Astrocyte (in vitro differentiated cells and primary cell): ENCODE measurements around the gene PDE1A. TPM values are rescaled to one million over a fixed set of nuclear protein-coding genes. Genes with fewer than 3 reads are reported as not detected.

Source experiments
- DNase-seq: peaks from one replicate; pipeline ENCODE4 v3.0.0-alpha.2; 2010; ENCODE audit warnings: low read depth
- FAIRE-seq: peaks from 2 replicates; lab custom pipeline; 2011; peaks lifted over from hg19 to GRCh38; lab: Jason Lieb, UNC
- H2AFZ ChIP-seq: 2 replicates; pipeline ENCODE4 v1.6.0; 2012; ENCODE audit warnings: low read depth, low read length, inconsistent platforms
- H3K27ac ChIP-seq: 2 replicates; pipeline ENCODE4 v1.5.1; 2011; ENCODE audit warnings: low read depth, low read length, inconsistent platforms
- H3K27me3 ChIP-seq: 2 replicates; pipeline ENCODE4 v1.6.0; 2011; ENCODE audit warnings: low read length, inconsistent platforms; ENCODE audit not compliant: insufficient read depth
- H3K36me3 ChIP-seq: 2 replicates; pipeline ENCODE4 v1.5.1; 2011; ENCODE audit warnings: low read length, inconsistent platforms; ENCODE audit not compliant: insufficient read depth
- H3K4me1 ChIP-seq: 2 replicates; pipeline ENCODE4 v1.5.1; 2011; ENCODE audit warnings: low read length, inconsistent platforms; ENCODE audit not compliant: insufficient read depth
- H3K4me2 ChIP-seq: 2 replicates; pipeline ENCODE4 v1.6.0; 2012; ENCODE audit warnings: low read length, inconsistent platforms
- H3K4me3 ChIP-seq: 2 replicates; pipeline ENCODE4 v1.5.1; 2011; ENCODE audit warnings: low read depth, mild to moderate bottlenecking, low read length, inconsistent platforms; ENCODE audit not compliant: insufficient read depth
- H3K79me2 ChIP-seq: 2 replicates; pipeline ENCODE4 v1.6.0; 2012; ENCODE audit warnings: mild to moderate bottlenecking, low read length, inconsistent platforms; ENCODE audit not compliant: insufficient read depth
- H3K9ac ChIP-seq: 2 replicates; pipeline ENCODE4 v1.6.0; 2012; ENCODE audit warnings: mild to moderate bottlenecking, low read length, inconsistent platforms
- H3K9me3 ChIP-seq: 2 replicates; pipeline ENCODE4 v1.5.1; 2012; ENCODE audit warnings: low read depth, mild to moderate bottlenecking, low read length, inconsistent platforms; ENCODE audit not compliant: insufficient read depth
- H4K20me1 ChIP-seq: 2 replicates; pipeline ENCODE4 v1.6.0; 2012; ENCODE audit warnings: low read length, inconsistent platforms; ENCODE audit not compliant: insufficient read depth
- H3K27ac Mint-ChIP-seq: one replicate; pipeline ENCODE4 v1.8.0; 2021; ENCODE audit warnings: mild to moderate bottlenecking, mixed read lengths; ENCODE audit not compliant: unreplicated experiment
- H3K27me3 Mint-ChIP-seq: one replicate; pipeline ENCODE4 v1.8.0; 2021; ENCODE audit warnings: low read depth, mixed read lengths; ENCODE audit not compliant: unreplicated experiment
- H3K36me3 Mint-ChIP-seq: one replicate; pipeline ENCODE4 v1.8.0; 2021; ENCODE audit warnings: low read depth, mixed read lengths; ENCODE audit not compliant: unreplicated experiment
- H3K4me1 Mint-ChIP-seq: one replicate; pipeline ENCODE4 v1.8.0; 2021; ENCODE audit warnings: low read depth, mixed read lengths; ENCODE audit not compliant: unreplicated experiment
- H3K4me3 Mint-ChIP-seq: one replicate; pipeline ENCODE4 v1.8.0; 2021; ENCODE audit warnings: mild to moderate bottlenecking, moderate library complexity, mixed read lengths; ENCODE audit not compliant: unreplicated experiment
- H3K9me3 Mint-ChIP-seq: one replicate; pipeline ENCODE4 v1.8.0; 2021; ENCODE audit warnings: mild to moderate bottlenecking, mixed read lengths; ENCODE audit not compliant: unreplicated experiment
- EZH2 ChIP-seq: IDR thresholded peaks from 2 replicates; pipeline ENCODE4 v1.6.1; 2012; ENCODE audit warnings: mild to moderate bottlenecking, low read length, inconsistent platforms; ENCODE audit not compliant: insufficient read depth
- total RNA-seq: library from RNA; stranded (reverse); gene quantifications from 2 replicates; pipeline ENCODE4 v1.2.1, GENCODE V29; 2021
- TF ChIP-seq, protein P1 (sequence below): IDR thresholded peaks from 2 replicates; pipeline ENCODE4 v1.5.1; 2011; ENCODE audit warnings: low read depth, mild to moderate bottlenecking, inconsistent platforms, low read length, moderate library complexity; ENCODE audit not compliant: insufficient read depth

Gene PDE1A
- total RNA-seq, 1 donor from 2014 or later: 0.32 TPM

DNA sequence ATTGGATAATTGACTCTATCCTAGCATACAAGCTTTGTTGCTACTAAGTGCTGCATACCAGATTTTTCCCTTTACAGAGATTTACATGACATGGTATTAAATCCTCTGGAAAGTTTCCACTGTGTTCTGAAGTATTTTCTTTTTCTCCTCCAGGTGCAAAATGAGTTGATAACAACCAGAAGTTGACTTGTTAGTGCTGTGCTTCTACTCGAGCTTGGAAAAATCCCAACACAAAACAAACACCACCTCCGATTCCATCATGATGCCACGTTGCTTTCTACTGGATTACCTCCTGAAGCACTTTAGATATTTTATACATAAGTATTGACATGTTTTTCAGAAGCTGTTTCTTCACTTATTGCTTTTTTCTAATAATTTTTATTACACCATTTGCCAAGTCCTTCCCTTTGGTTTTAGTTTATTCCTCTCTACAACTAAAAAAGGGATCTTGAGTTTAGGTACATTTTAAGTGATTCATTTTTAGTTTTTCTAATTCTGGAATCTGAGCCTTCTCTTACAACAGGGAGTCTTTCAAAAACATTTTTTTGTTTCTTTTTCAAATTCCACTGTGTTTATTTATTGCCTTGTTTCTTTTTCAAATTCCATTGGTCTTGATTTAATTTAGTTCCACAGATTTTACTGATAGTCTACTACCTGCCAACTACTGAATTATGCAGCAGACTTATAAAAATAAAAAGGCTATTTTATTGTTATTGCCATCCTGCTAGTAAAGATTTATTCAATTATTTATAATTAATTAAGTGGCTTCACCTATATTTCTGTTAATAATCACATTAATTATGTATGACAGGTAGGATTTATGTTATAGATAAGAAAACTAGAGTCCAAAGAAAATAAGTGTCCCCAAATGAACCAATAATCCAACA is 297.8 kb downstream of the PDE1A start:
- Mint-ChIP-seq H3K4me1 (peaks cover 6% of the 10 kb centered on the region), H3K27ac (no peak overlapping the region), H3K27me3 (no peaks in the 10 kb centered on the region), H3K9me3 (no peaks in the 10 kb centered on the region), H3K4me3 (no peak overlapping the region), H3K36me3 (no peaks in the 10 kb centered on the region)
- H2AFZ ChIP-seq: no peak overlapping the region
- H4K20me1 ChIP-seq: no peaks in the 10 kb centered on the region
- H3K27ac ChIP-seq: no peak overlapping the region
- no peak overlapping the region for H3K9ac ChIP-seq
- H3K9me3 ChIP-seq: no peaks in the 10 kb centered on the region
- no peaks in the 10 kb centered on the region for H3K79me2 ChIP-seq
- no peak overlapping the region for H3K4me2 ChIP-seq
- H3K4me1 ChIP-seq: peaks cover 14% of the 10 kb centered on the region
- H3K27me3 ChIP-seq: no peaks in the 10 kb centered on the region
- H3K36me3 ChIP-seq: no peaks in the 10 kb centered on the region
- no peak overlapping the region for H3K4me3 ChIP-seq
- no peak for TF ChIP-seq EZH2
- TF ChIP-seq, protein P1, sequence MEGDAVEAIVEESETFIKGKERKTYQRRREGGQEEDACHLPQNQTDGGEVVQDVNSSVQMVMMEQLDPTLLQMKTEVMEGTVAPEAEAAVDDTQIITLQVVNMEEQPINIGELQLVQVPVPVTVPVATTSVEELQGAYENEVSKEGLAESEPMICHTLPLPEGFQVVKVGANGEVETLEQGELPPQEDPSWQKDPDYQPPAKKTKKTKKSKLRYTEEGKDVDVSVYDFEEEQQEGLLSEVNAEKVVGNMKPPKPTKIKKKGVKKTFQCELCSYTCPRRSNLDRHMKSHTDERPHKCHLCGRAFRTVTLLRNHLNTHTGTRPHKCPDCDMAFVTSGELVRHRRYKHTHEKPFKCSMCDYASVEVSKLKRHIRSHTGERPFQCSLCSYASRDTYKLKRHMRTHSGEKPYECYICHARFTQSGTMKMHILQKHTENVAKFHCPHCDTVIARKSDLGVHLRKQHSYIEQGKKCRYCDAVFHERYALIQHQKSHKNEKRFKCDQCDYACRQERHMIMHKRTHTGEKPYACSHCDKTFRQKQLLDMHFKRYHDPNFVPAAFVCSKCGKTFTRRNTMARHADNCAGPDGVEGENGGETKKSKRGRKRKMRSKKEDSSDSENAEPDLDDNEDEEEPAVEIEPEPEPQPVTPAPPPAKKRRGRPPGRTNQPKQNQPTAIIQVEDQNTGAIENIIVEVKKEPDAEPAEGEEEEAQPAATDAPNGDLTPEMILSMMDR: no peak
- no peak for FAIRE-seq
- DNase-seq: no peak

DNA sequence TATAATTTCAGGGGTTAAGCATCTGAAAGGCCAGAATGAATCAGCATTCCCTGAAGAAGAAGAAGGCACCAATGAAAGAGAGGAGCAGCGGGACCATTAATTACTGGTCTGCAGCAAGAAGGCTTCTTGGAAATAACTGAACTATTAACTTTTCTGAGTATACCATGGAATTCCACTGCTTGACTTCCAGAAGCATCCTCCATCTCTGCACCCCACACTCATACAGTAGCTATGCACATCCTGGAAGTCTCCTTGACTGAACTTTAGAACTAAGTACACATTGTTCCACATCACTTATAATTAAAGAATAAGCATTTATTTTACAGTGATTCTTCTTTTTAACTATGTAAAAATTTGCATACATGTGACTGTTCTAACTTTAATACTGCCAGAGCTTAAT is 309.6 kb downstream of the PDE1A start:
- Histone ChIP-seq H3K4me2 (no peak overlapping the region), H3K36me3 (no peaks in the 10 kb centered on the region), H3K4me1 (no peaks in the 10 kb centered on the region), H4K20me1 (no peaks in the 10 kb centered on the region), H2AFZ (no peak overlapping the region), H3K27me3 (no peaks in the 10 kb centered on the region), H3K4me3 (no peak overlapping the region), H3K27ac (no peak overlapping the region), H3K9me3 (no peaks in the 10 kb centered on the region), H3K9ac (no peak overlapping the region), H3K79me2 (no peaks in the 10 kb centered on the region)
- H3K4me1 Mint-ChIP-seq: peaks cover 1% of the 10 kb centered on the region
- DNase-seq (peak; percentile 50), FAIRE-seq (no peak)
- TF ChIP-seq EZH2: no peak
- TF ChIP-seq, protein P1: no peak
- no peak overlapping the region for H3K4me3 Mint-ChIP-seq
- no peaks in the 10 kb centered on the region for H3K9me3 Mint-ChIP-seq
- H3K36me3 Mint-ChIP-seq: no peaks in the 10 kb centered on the region
- H3K27me3 Mint-ChIP-seq: no peaks in the 10 kb centered on the region
- no peak overlapping the region for H3K27ac Mint-ChIP-seq

DNA sequence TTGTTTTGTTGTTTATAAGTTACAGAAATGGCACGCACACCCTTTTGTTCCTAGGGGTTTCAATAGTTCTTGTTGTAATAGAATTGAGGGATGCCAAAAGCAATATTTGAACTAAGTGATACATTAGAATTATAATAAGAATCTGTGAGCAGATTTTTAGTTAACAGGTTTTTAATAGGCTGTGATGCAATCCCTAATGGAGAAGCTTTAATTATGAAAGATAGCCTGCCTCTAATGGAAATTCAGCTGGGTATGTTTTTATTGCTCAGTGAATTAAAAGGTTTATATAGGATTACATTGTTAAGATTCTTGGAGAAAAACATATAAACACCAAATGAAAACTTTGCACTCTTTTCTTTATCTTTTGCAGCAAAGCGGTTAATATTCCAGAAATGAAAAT is 310.1 kb downstream of the PDE1A start:
- no peaks in the 10 kb centered on the region for H3K36me3 ChIP-seq
- TF ChIP-seq EZH2: no peak
- TF ChIP-seq, protein P1: no peak
- no peaks in the 10 kb centered on the region for H3K4me1 ChIP-seq
- no peaks in the 10 kb centered on the region for H3K79me2 ChIP-seq
- no peaks in the 10 kb centered on the region for H4K20me1 ChIP-seq
- no peaks in the 10 kb centered on the region for H3K27me3 ChIP-seq
- H3K9ac ChIP-seq: no peak overlapping the region
- Mint-ChIP-seq H3K9me3 (no peaks in the 10 kb centered on the region), H3K27me3 (no peaks in the 10 kb centered on the region), H3K27ac (no peak overlapping the region), H3K4me1 (peaks cover 1% of the 10 kb centered on the region), H3K4me3 (no peak overlapping the region), H3K36me3 (no peaks in the 10 kb centered on the region)
- H3K4me2 ChIP-seq: no peak overlapping the region
- H3K27ac ChIP-seq: no peak overlapping the region
- DNase-seq: no peak
- no peak overlapping the region for H3K4me3 ChIP-seq
- no peak for FAIRE-seq
- H2AFZ ChIP-seq: no peak overlapping the region
- H3K9me3 ChIP-seq: no peaks in the 10 kb centered on the region
